Daoy (cell line): ENCODE measurements around the gene UMAD1. TPM values are rescaled to one million over a fixed set of nuclear protein-coding genes. Genes with fewer than 3 reads are reported as not detected.

Source experiments
- DNase-seq: peaks from one replicate; pipeline ENCODE4 v3.0.0-alpha.2; 2015; ENCODE audit warnings: low read depth
- total RNA-seq: library from RNA; depleted of rRNA; stranded (reverse); fragments of >200 nt; shearing (Covaris generic); gene quantifications from 2 replicates; pipeline ENCODE4 v1.2.3, GENCODE V29; 2014

Gene UMAD1
- total RNA-seq, 1 experiment from 2014 or later, result 22.9 TPM

DNA sequence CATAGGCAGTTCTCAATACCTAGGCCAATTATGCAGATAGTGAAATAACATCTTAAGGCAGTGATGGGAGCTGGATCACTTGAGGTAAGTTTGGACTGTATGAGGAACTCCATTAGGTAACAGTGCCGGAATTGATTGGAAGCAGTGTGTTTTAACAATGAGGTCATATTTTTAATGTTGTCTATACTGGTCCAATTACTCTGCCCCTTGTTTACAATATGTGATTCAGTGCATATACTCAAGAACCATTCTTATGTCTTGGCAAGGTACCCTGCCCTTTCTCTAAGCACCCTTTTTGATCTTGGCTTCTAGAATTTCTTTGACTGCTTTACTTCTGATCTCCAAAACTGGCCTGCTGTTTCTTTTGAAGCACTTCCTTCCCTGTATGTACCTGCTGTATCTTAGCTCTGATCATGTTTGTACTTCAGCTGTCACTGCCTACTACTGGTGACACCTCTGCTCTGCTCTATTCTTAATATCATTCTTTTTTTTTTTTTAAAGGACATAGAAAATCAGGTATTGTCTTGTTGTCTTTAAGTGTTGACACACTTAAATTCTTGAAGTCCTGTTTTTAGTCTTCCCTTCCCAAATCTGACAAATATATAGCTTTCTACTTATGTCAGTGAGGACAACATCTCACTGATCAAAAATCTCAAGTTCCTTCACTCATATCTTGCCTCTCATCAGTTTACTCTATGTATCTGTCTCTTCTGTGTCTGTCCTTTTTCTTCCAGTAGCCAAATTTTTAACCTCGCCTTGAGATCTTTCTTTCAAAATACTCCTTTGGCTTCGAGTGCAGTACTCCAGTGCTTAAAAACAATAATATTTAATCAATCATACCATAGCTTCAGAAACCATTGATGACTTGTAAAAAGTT, 124.2 kb downstream of the UMAD1 start:
- DNase-seq, result no peak

DNA sequence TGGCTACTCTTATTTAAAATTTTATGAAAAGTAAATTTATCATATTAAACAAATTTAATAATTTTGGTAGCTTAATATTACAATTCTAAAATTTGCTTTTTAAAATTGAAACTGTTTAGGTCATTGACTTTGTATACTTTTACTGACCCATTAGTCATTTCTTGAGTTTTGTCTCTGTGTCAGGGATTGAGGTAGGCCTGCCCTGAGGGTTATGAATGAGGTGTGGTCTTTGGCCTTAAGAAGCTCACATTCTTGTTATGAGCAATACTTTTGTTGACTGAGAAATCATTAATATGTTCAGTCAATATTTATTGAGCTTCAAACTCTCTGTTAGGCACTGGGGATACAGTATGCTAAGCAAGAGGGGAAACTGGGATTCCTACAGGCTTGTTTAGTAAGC, 124.9 kb downstream of the UMAD1 start:
- no peak for DNase-seq

DNA sequence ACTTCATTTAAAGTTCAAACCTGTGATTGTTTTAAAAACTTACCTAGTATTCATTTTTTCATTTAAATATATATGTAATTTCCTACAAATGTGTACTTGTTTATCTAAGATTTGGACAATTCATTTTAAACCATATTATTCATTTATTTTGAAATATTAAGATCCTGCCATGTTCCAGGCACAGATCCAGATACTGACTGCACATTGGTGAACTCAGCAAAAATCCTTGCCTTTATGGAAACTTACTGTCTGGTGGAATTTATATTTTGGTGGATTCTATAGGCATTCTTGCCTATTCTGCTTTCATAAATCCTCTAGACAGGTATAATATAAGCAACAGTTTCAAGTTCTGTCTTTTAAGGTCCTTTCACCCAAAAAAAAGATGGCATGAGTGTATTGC, 126.1 kb downstream of the UMAD1 start:
- DNase-seq, result no peak

DNA sequence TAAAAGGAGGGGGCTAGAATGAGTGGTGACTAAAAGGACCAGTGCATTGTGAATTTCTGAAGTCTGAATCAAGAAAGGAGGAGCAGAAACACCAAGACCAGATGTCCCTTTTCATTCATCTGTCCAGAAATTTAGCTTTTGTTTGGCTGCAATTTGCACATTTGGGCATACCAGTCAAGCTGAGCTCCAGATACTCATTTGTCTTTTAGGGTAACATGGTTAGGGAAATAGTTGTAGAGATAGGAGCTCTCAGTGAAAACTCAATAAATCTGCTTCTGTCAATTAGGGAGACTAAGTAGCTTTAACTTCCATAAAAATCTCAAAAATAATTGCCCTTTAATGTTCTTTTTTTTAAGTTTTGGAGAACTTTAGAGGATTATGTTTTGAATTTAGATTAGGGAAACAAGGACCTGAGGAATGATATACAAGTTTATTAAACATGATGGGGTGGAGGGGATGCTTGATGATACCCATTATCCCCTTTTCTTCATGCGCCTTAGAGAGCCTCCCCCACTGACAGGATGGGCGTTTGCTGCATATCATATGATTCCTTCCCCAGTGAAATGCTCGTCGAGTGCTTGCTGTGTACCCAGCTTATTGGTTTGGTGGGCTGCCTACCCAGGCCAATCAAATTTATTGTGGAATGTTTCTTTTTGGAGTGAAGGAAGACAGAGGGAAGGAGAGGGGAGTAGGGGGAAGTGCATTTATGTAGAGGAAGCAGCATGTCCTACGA, 128.6 kb downstream of the UMAD1 start:
- DNase-seq, result no peak

DNA sequence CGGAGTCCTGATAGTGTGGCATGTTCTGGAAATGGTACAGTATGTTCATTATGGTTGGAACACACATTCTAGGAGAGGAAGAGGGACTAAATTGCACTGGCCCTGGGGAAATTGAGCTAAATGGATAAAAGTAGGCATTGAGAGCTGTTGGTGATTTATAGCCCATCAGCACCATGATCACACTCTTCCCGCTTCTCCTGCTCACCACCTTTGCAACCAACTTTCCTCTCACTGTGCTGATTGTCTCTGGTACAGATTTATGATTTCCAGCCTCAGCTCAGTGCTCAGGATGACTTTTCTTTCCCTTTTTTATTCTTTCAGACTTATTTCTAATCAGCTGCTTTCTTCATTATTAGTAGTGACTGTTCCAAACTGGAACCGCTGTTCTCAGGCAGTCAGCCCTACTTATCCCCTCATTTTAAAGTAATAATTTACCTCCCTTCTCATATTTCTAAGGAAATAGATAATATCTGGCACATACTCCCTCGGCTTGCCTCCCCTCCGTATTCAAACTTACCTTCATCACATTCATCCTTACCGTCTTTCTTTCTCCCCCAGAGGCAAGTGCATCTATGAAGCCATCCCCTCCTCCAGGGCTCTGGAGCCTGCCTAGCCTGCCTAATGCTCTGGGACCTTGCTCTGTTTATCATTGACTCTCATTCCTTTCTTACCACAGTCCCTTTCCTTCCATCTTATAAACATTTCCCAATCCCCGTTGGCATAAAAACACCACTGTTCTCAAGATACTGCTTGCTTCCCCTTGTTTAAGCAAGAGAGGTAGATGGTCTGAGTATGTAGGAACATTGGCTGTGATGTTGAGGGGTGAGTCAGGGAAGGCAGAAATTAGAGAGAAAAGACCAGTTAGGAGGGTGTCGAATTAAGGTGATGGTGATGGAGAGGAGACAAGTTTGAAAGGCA, 129.4 kb downstream of the UMAD1 start:
- DNase-seq, result no peak

DNA sequence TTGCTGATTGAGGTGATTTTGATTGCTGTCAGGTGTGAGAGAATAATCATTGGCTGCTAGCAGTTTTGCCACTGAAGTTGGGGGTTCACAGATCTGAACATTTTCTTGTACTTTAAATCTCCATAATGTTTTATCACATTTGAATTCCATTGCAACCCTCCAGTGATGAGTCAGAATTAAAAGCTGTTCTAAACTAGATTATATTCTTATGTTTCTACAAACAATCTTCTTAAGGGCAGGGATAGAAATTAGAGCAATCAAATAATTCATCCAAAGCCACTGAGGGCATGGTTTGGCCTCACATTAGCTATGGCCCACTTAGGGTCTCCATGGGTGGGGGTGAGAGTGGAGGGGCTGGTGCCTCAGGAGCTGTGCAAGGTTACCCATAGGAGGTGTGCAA, 130.9 kb downstream of the UMAD1 start:
- DNase-seq, result no peak

DNA sequence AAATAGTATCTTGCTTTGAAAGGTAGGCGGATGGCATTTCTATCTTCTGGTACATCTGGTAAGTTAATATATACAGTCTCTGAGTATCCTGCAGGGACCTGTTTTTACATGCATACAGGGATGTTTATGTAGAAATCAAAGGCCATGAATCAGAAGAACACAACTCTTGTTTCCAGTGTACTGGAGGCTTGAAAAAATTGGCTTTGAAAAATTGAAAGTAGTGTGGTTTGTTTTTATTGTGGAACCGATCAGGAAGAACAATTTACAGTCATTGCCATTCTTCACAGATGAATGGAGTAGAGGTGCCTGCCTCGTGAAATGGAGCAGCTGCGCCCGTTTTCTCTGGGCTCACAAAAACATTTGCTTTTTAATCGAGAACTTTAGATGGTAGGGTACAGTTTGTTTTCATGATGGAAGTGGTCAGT, 131.9 kb downstream of the UMAD1 start:
- DNase-seq, result peak; percentile 11

DNA sequence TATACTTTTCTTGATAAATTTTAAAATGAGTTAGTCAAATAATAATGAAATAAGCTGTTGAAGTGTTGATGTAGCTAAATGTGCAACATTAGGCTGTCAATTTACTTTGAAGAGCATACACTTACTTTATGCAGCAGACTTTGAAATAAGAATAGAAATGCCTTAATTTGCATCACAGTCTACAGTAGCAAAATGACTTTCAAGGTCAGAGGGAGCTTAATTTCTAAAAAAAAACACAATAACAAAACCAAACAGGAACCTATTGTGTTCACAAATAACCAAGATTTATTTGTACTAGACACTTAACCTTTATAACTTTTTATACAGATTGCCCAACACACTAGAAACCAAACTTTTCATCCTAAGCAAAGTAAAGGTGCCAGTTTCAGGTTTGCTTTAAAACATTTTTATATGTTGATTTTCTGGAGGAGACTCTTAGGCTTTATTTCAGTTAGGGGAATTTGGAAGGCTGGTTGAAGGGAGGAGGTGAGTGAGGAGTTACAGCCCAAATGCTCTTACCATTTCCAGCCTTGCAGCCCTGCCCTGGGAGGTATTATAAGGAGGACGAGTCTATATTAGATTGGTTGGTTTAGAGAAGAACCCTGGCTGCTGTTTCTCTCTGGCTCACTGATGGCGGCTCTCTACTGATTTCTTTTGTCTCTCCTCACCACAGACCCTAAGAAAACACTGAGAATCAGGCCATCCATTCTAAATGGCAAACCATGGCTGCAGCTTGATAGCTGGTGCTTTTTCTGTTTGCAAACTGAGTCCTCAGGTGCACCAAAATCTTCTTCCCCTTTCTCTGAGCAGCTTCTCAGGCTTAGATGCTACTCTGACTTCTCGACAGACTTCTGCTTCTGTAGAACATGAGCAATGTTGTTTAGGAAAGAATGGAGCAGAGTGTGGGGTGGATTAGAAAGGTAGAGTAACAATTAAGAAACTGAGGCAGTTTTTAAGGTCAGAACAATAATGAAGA, 133.1 kb downstream of the UMAD1 start:
- no peak for DNase-seq

DNA sequence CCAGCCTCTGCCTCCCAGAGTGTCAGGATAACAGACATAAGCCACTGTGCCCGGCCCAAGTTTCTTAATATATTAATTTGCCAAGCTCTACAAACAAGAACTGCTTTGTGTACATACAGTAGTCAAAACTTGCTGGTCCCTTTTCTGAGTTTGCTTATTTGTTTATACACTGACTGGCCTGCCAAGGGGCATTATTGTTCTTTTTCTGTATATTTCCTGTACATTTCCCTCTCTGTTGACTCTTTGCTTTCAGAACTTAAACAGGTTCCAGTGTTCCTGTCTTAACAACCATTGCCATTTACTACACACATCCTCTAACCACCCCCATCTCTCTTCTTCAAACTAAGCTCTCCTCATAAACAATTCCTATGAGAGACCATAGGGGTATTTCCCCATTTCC, 139.3 kb downstream of the UMAD1 start:
- DNase-seq, result no peak

DNA sequence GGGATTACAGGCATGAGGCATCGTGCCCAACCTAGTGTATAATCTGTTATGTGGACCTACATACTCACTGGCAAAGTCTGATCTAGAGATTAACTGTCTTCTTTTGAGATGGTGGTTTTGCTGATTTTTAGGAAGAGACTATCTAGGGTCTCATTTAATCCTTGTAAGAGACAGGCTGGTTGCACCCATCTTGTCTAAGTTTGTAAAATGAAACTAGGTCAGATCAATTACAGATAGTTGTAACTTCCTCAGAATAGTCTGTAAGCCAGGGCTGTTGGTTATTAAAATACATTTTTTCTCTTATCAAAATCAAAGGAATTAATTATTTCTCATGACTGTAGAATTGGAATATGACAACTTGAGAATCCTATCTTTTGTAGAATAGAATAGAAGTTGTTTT, 142.4 kb downstream of the UMAD1 start:
- no peak for DNase-seq

DNA sequence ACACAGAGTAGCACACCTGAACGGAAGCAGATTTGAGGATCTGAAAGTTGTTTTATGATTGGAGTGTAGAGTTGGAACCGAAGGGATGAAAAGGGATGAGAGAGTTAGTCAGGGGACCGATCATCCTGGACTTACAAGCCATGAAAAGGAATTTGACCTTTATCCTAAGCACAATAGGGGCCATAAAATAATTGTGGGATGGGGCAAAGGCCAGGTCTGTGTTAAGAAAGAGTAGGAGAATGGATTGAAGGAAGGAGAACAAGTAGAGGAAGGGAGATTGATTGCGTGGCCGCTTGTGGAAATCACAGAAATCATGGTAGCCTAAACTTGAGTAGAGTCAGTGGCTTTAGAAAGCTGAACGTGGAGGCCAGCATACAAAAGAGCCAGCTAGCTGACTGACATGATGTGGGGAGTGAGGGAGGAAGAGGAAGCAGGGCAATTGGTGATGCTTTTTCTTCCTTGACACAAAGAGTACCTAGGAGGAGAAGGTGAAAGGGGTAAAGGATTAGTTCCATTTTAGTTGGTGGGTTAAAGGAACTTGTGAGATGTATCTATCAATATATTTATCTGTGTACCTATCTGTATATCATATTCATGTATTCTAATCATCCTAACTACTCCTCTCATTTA, 144.9 kb downstream of the UMAD1 start:
- no peak for DNase-seq

DNA sequence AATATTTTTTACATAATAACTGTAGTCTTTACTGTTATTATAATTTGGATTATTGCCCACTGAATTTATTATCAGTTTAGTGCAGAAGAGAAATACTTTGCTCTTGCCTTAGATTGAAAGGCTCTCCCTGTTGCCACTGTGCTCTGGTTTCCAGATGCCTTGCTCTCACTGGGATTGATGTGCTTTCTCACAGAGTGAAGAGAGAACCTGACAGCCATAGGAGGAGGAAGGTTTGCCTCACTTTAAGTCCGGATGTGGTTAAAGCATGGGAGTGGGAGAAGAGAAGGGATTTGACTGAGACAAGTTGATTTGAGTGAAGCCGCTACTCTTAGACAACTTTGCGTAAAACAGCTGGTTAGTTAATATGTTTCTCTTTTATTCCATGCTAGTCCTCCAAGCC, 146.0 kb downstream of the UMAD1 start:
- DNase-seq, result no peak

DNA sequence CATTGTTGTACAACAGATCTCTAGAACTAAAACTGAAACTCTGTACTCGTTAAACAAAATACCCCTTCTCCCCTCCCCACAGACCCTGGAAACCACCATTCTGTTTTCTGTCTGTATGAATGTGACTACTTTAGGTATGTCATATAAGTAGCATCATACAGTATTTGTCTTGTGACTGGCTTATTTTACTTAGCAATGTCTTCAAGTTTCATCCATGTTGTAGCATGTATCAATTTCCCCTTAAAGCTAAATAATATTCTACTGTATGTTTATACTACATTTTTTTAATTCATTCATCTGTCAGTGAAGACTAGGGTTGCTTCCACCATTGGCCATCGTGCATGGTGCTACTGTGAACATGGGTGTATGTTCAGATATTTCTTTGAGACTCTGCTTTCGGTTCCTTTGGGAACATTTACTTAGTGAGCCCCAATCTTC, 149.0 kb downstream of the UMAD1 start:
- DNase-seq, result no peak

DNA sequence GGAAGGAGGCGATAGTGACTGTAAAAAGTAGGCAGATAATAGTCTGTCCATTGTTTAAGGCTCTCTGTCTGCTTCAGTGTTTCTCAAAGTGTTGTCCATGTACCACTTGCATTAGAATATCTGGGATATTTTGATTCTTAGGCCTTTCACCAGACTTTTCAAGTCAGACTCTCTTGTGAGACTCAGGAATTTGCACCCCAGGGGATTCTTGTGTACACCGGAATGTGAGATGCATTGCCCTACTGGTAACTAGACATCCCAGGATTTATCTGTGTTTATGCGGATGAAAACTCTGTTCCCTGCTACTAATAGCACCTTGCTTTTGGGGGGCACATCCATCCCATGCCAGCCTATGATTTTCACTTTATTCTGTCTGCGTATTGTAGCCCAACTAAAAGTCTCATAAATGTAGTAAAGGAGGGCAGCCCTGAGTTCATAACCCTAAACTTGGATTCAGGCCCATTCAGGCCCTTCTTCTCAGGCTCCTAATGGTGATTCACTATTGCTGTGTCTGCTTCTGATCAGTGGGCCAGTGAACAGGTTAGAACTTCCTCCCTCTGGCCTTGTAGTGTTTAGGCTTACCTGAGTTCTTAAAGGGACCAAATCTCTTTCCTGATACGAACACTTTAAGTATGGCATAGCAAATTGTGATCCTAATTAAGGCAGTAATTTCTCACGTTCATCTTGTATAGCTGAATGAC, 149.6 kb downstream of the UMAD1 start:
- no peak for DNase-seq

DNA sequence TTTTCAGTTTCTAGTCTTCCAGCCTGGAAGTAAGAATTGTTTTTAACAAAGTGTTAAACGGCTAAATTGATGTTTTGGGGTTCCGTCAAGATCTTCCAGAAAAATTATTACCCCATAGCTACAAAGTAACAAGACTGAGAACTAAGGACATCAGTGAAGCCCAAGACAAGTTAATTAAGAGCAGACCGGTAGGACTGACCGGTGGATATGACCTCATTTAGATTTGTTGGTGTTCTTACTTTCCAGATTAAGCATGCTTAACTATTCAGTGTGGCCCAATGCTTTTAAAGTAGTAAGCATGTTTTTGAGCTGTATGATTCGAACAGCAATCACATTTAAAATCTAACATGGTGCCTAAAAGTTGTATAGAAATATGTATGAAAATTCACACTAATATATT, 151.0 kb downstream of the UMAD1 start:
- no peak for DNase-seq

DNA sequence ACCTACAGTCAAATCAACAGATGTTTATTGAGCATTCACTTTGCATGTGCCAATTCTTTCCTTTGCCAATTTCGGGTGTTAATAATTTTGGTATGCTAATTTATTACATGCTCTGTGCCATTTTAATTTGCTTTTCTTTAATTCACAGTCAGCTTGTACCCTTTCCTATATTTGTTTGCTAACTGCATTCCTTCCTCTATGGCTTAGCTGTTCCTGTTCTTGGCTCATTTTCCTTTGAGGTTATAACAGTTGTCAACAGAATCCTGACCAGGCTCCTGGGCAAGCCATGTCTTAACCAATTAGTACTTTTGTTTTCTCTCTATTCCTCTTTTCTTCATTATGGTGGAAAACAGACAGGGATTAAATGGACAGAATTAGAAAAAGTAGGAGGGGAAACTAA, 151.5 kb downstream of the UMAD1 start:
- no peak for DNase-seq

DNA sequence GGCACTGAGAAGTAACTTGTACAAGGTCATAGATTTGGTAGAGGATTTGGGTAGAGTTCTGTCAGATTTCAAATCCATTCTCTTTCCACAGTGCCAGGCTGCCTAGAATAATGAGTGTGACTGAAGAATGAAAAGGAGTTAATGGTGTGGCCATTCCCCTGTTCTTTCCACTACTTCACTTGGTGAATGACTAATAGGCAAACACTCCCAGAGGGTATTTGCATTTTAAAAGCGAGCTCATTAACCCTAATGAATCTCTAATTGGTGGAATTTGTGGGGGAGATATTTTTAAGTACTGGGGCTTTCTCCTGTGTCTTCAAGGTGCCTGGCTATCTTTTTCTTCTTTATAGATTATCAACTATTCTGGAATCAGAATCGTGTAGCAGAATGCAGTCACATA, 152.7 kb downstream of the UMAD1 start:
- no peak for DNase-seq

DNA sequence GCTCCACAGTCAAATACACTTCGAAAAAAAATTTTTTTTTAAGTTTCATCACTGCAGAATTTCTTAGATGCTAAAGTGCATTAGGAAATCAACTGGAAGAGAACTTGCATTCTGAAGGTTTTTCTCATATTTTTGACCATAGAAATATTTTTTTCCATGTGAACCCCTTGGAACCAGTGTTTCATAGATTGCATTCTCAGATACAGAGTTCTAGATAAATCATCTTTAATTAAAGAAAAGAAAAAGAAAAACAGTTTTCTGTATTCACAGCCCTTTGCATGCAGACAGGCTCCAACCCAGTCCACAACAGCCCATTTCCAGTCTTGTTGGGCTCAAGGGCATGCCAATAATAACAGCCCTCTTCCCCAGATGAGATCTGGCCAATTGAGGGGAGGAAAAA, 153.4 kb downstream of the UMAD1 start:
- DNase-seq, result no peak

DNA sequence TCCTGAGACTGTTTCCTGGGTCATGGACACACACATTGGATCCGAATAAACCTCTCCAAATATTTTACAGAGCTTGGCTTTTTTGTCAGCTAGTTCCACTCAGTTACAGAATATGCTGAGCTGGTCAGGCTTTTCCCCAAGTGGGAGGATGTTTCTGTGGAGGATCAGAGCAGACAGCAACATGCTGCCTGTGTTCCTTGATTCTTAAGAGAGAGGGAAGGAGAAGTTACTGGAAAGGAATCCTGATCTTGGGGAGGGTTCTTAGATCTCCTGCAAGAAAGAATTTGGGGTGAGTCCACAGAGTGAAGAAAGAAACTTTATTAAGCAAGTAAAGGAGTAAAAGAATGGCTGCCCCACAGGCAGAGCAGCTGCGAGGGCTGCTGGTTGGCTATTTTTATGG, 154.7 kb downstream of the UMAD1 start:
- no peak for DNase-seq

DNA sequence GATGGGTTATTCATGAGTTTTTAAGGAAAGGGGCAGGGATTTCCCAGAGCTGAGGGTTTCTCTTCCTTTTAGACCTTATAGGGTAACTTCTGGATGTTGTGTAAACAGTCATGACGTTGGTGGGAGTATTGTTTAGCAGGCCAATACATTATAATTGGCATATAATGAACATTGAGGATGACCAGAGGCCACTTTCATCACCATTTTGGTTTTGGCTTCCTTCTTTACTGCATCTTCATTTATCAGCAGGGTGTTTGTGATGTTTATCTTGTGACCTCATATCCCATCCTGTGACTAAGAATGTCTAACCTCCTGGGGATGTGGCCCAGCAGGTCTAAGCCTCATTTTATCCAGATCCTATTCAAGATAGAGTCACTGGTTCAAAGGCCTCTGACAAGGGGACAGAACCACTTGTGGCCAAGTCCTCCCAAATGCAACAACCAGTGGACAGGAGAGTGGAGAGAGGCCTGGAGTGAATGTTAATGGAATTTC, 155.1 kb downstream of the UMAD1 start:
- DNase-seq, result peak; percentile 73
